Right lobe of liver (tissue), 4 donors: ENCODE results near the gene PWWP2A.
"Not testable (repeated sequence)": the region's sequence is repeated elsewhere in the genome, so short reads cannot be mapped to it uniquely, and the experiment has no call there.

Experiments used
- CTCF ChIP-seq, 4 donors: fragments of 200-600 bp in 3 of 4; fragments of 450-650 bp in 1 of 4; IDR thresholded peaks; one replicate each; pipeline versions ENCODE4 v1.5.1 to v1.8.0; 2016 to 2022; ENCODE audit warnings: antibody characterized with exemption in 4 of 4, mild to moderate bottlenecking in 2 of 4
- POLR2A ChIP-seq: fragments of 450-650 bp; IDR thresholded peaks from one replicate; pipeline ENCODE4 v1.6.1; 2017; ENCODE audit warnings: antibody characterized with exemption, mild to moderate bottlenecking
- donor health status: DM: no; HTN: no; CAD: no.
- donor health status: DM: no; HTN: no; CAD: no.
- donor health status: DM: no; HTN: yes; CAD: no.

- not testable (repeated sequence) for TF ChIP-seq POLR2A; CTCF (IDR thresholded peaks at IDR 0.05)
Observed at GRCh38 chr5:160069120-160069519, 50.1 kb downstream of the PWWP2A start.
